K562 (cell line): Measurements from ENCODE around the gene IER3IP1. TPM values are rescaled to one million over a fixed set of nuclear protein-coding genes. Genes with fewer than 3 reads are reported as not detected.

ENCODE experiments used
- ATAC-seq: fragments of 200-7000 bp; cut with Tn5 transposase; 3 replicates; pipeline ENCODE4 v1.9.1; 2020; ENCODE audit warnings: moderate library complexity
- BruUV-seq: library from RNA; stranded (reverse); fragments of 400-500 nt; replicated peaks from 2 replicates; lab custom pipeline; 2021; lab: Mats Ljungman, UMichigan
- CTCF ChIA-PET: fragments of 300-600 bp; formaldehyde crosslinking; extraction: SDS; loops from one replicate; lab custom pipeline; 2021; ENCODE audit warnings: low intra/inter-chr PET ratio; lab: Yijun Ruan, JAX
- POLR2A ChIA-PET: fragments of 300-600, 350-650 bp; sonication (Branson Sonifier 250); formaldehyde crosslinking; extraction: SDS; loops from one replicate; lab custom pipeline; 2021; ENCODE audit warnings: antibody characterized with exemption, inconsistent platforms; lab: Yijun Ruan, JAX
- DNase-seq, 4 experiments: peaks; one replicate each; pipeline versions ENCODE4 v3.0.0 to v3.0.0-alpha.2; 2011 to 2018; ENCODE audit warnings: low spot score in 3 of 4, mixed read lengths in 3 of 4; ENCODE audit errors: extremely low read depth in 1 of 4
- FAIRE-seq: peaks from 2 replicates; lab custom pipeline; 2011; peaks lifted over from hg19 to GRCh38; lab: Jason Lieb, UNC
- H2AFZ ChIP-seq: 2 replicates; pipeline ENCODE4 v1.6.0; 2011; ENCODE audit warnings: low read depth, low read length, control low read depth, inconsistent platforms
- H3K27ac ChIP-seq: fragments of 200-600 bp; 3 replicates; pipeline ENCODE4 v1.8.0; 2011; ENCODE audit warnings: low read depth, mild to moderate bottlenecking, control low read depth, inconsistent platforms, low read length, moderate library complexity, mixed read lengths; ENCODE audit errors: extremely low read depth
- H3K27me3 ChIP-seq, 2 experiments: fragments of 300-600 bp in 1 of 2; 2 replicates in 1 of 2; 3 replicates in 1 of 2; pipeline versions ENCODE4 v1.6.0 to v1.8.0; 2011; ENCODE audit warnings: inconsistent platforms in 2 of 2, low read length in 2 of 2, mild to moderate bottlenecking in 1 of 2, mixed read lengths in 1 of 2, moderate library complexity in 1 of 2; ENCODE audit not compliant: control insufficient read depth in 2 of 2, insufficient read depth in 2 of 2
- H3K36me3 ChIP-seq: fragments of 300-600 bp; 3 replicates; pipeline ENCODE4 v1.8.0; 2011; ENCODE audit warnings: mild to moderate bottlenecking, low read length, inconsistent platforms; ENCODE audit not compliant: control insufficient read depth, insufficient read depth
- H3K4me1 ChIP-seq, 2 experiments: fragments of 200-600 bp in 1 of 2; replicated peaks in 1 of 2; 2 replicates in 1 of 2; 3 replicates in 1 of 2; pipeline versions ENCODE4 v1.5.1 to v1.8.0; 2011; ENCODE audit warnings: inconsistent platforms in 2 of 2, low read length in 2 of 2, mild to moderate bottlenecking in 1 of 2, mixed read lengths in 1 of 2, moderate library complexity in 1 of 2; ENCODE audit not compliant: control insufficient read depth in 2 of 2, insufficient read depth in 2 of 2
- H3K4me2 ChIP-seq: 2 replicates; pipeline ENCODE4 v1.6.1; 2011; ENCODE audit warnings: low read length, control low read depth, inconsistent platforms, mixed read lengths; ENCODE audit not compliant: insufficient read depth
- H3K4me3 ChIP-seq: fragments of 200-600 bp; sonication (generic), shearing (Covaris generic); 2 replicates; pipeline ENCODE4 v1.5.1; 2016; ENCODE audit warnings: control low read depth, inconsistent platforms
- H3K79me2 ChIP-seq: fragments of 200-600 bp; 3 replicates; pipeline ENCODE4 v1.8.0; 2011; ENCODE audit warnings: low read length, inconsistent platforms; ENCODE audit not compliant: control insufficient read depth, insufficient read depth
- H3K9ac ChIP-seq, 2 experiments: 2 replicates each; pipeline versions ENCODE4 v1.6.0 to v1.6.1; 2011; ENCODE audit warnings: low read depth in 2 of 2, low read length in 2 of 2, control low read depth in 1 of 2, inconsistent platforms in 1 of 2, mild to moderate bottlenecking in 1 of 2, mixed read lengths in 1 of 2; ENCODE audit not compliant: insufficient read depth in 1 of 2
- H3K9me1 ChIP-seq: one replicate; pipeline ENCODE4 v1.6.0; 2011; ENCODE audit warnings: inconsistent platforms, mild to moderate bottlenecking, low read length, moderate library complexity; ENCODE audit not compliant: control insufficient read depth, insufficient read depth
- H3K9me3 ChIP-seq: replicated peaks from 2 replicates; pipeline ENCODE4 v1.5.1; 2011; ENCODE audit warnings: low read depth, low read length, inconsistent platforms; ENCODE audit not compliant: control insufficient read depth, insufficient read depth
- H4K20me1 ChIP-seq: replicated peaks from 2 replicates; pipeline ENCODE4 v1.6.1; 2011; ENCODE audit warnings: low read length, inconsistent platforms, mixed read lengths; ENCODE audit not compliant: control insufficient read depth, insufficient read depth
- BRF2 ChIP-seq: IDR thresholded peaks from 3 replicates; pipeline ENCODE4 v1.6.1; 2011; ENCODE audit warnings: borderline replicate concordance, mild to moderate bottlenecking; ENCODE audit not compliant: insufficient read length, insufficient read depth
- EP300 ChIP-seq: IDR thresholded peaks from 2 replicates; pipeline ENCODE4 v1.6.1; 2012; ENCODE audit warnings: low read length, improper control_type of control experiment
- FUS ChIP-seq: fragments of 200-400 bp; formaldehyde crosslinking; optimal IDR thresholded peaks from 2 replicates; pipeline ENCODE3; 2017; ENCODE audit warnings: low read depth, low read length
- MCM3 ChIP-seq: fragments of 450-650 bp; IDR thresholded peaks from 2 replicates; pipeline ENCODE4 v1.6.1; 2016
- MECOM ChIP-seq: fragments of 250-450 bp; sonication (Bioruptor Pico); IDR thresholded peaks from 2 replicates; pipeline ENCODE4 v1.8.0; 2022; ENCODE audit warnings: inconsistent platforms
- MTF1 ChIP-seq: fragments of 250-450 bp; sonication (Bioruptor Pico); IDR thresholded peaks from 2 replicates; pipeline ENCODE4 v1.9.0; 2021; ENCODE audit warnings: moderate library complexity, mild to moderate bottlenecking, inconsistent platforms, borderline replicate concordance
- RB1 ChIP-seq: fragments of 450-650 bp; IDR thresholded peaks from 2 replicates; pipeline ENCODE4 v1.6.1; 2017; ENCODE audit warnings: low read depth, mild to moderate bottlenecking
- SFPQ ChIP-seq: fragments of 200-400 bp; formaldehyde crosslinking; IDR thresholded peaks from 2 replicates; pipeline ENCODE4 v1.6.1; 2017; ENCODE audit warnings: mild to moderate bottlenecking, low read depth, low read length, moderate library complexity
- SMARCA5 ChIP-seq: fragments of 450-650 bp; IDR thresholded peaks from 2 replicates; pipeline ENCODE4 v1.6.1; 2016
- ZBTB1 ChIP-seq: sonication (generic); formaldehyde crosslinking; IDR thresholded peaks from 2 replicates; pipeline ENCODE4 v1.8.1; 2023; ENCODE audit warnings: missing genetic modification reagents, low read depth, mild to moderate bottlenecking, borderline replicate concordance
- ZBTB9 ChIP-seq: fragments of 450-650 bp; formaldehyde crosslinking; IDR thresholded peaks from 2 replicates; pipeline ENCODE4 v1.4.0; 2020; ENCODE audit warnings: mild to moderate bottlenecking, moderate library complexity
- ZKSCAN3 ChIP-seq: fragments of 250-450 bp; sonication (Bioruptor Pico); IDR thresholded peaks from 2 replicates; pipeline ENCODE4 v1.4.0; 2020
- ZMIZ1 ChIP-seq, 2 experiments: fragments of 150-350 bp in 1 of 2; IDR thresholded peaks; 2 replicates each; pipeline ENCODE4 v1.6.1; 2012 to 2016; ENCODE audit warnings: low read depth in 2 of 2, low read length in 2 of 2, mild to moderate bottlenecking in 1 of 2, moderate library complexity in 1 of 2
- ZNF217 ChIP-seq: sonication (generic); formaldehyde crosslinking; IDR thresholded peaks from 2 replicates; pipeline ENCODE4 v1.8.0; 2022; ENCODE audit warnings: mild to moderate bottlenecking, missing genetic modification reagents
- WGBS: fragments of 100-300 bp; shearing (Covaris generic); methylation state at CpG from one replicate; pipeline ENCODE4 v1.1.6; 2016; ENCODE audit warnings: low coverage, mixed read lengths; ENCODE audit not compliant: insufficient coverage; ENCODE audit errors: missing lambda C conversion rate; 5-methylcytosine and 5-hydroxymethylcytosine counted together
- in situ Hi-C: fragments of 300-500 bp; cut with MboI; formaldehyde crosslinking; loops from 4 replicates; pipeline ENCODE4 v1.15.0; 2018; ENCODE audit warnings: inconsistent platforms, mixed read lengths
- intact Hi-C: fragments of 100-400 bp; cut with micrococcal nuclease; formaldehyde crosslinking; loops from 2 replicates; pipeline ENCODE4 v1.14.2; 2022
- polyA plus RNA-seq, 8 experiments: library from polyadenylated mRNA; depleted of rRNA in 4 of 8; stranded (reverse) in 5 of 8; unstranded in 3 of 8; fragments of >200 nt; fragmentation: Nextera tagmentation in 2 of 8; fragmentation: Illumina TruSeq in 1 of 8; extraction: Ambion mirVana in 2 of 8; extraction: Trizol in 1 of 8; gene quantifications; 2 replicates each; pipeline versions ENCODE4 v1.2.1 to v1.2.3, GENCODE V29; 2011 to 2014; ENCODE audit warnings: inconsistent platforms in 1 of 8, missing spikeins in 1 of 8
- total RNA-seq, 7 experiments: library from RNA; depleted of rRNA in 6 of 7; stranded (reverse); fragments of >200 nt in 6 of 7; fragmentation: Illumina TruSeq in 2 of 7; extraction: Trizol in 2 of 7; gene quantifications; 2 replicates each; pipeline versions ENCODE4 v1.2.1 to v1.2.3, GENCODE V29; 2011 to 2021; ENCODE audit warnings: low replicate concordance in 1 of 7

The IER3IP1 gene
- total and polyA plus RNA-seq, 9 of the 15 experiments (the other 6 are each of a cell fraction or from before 2014, with no cell fraction given) = 9.0 to 38.2 (median 19.9) TPM

GRCh38 chr18:47118981-47119380 is 57.2 kb downstream of the IER3IP1 start (continued):
- TF ChIP-seq ZMIZ1 (IDR thresholded peaks at IDR 0.05; ENCODE audit: low read depth in 2 of 2, low read length in 2 of 2) = no peak
- TF ChIP-seq EP300 = no peak

GRCh38 chr18:47115205-47115604 is 61.0 kb downstream of the IER3IP1 start:
- 72% methylated on average over 2 of the region's 2 CpGs for WGBS
- no peak overlapping the region for H3K4me3 ChIP-seq
- H3K36me3 ChIP-seq = peaks cover 37% of the 10 kb centered on the region; the same call in 2 of the 3 replicates
- H3K9me1 ChIP-seq = no peaks in the 10 kb centered on the region
- no peak overlapping the region for H3K9ac ChIP-seq
- no peak for ATAC-seq
- CTCF ChIA-PET = no interaction called here
- DNase-seq = no peak
- POLR2A ChIA-PET = no interaction called here
- intact Hi-C loops (no loop called here), in situ Hi-C loops (no loop called here)
- no TSS peak for BruUV-seq
- no peaks in the 10 kb centered on the region for H3K9me3 ChIP-seq
- no peak overlapping the region for H3K27ac ChIP-seq
- H3K27me3 ChIP-seq = no peaks in the 10 kb centered on the region
- H3K4me1 ChIP-seq = no peaks in the 10 kb centered on the region
- H4K20me1 ChIP-seq = no peaks in the 10 kb centered on the region
- no peak for FAIRE-seq
- H2AFZ ChIP-seq = no peak overlapping the region
- no peak overlapping the region for H3K4me2 ChIP-seq
- no peaks in the 10 kb centered on the region for H3K79me2 ChIP-seq
- TF ChIP-seq ZBTB9 (CRISPR knock-in tag) (no peak), ZBTB1 (CRISPR knock-in tag) (no peak), SFPQ (no peak), MECOM (no peak), ZKSCAN3 (CRISPR knock-in tag) (no peak), RB1 (no peak), FUS (no peak), MCM3 (no peak), SMARCA5 (no peak), MTF1 (CRISPR knock-in tag) (no peak), ZNF217 (CRISPR knock-in tag) (no peak), BRF2 (no peak)
